GM19324 (cell line): ENCODE data around the gene FHIT.

Source experiments
- ATAC-seq: cut with Tn5 transposase; IDR thresholded peaks from one replicate; pipeline ENCODE4 v1.9.1; 2021; ENCODE audit warnings: mild to moderate bottlenecking, moderate library complexity; ENCODE audit not compliant: unreplicated experiment, low FRiP score

FHIT gene

DNA sequence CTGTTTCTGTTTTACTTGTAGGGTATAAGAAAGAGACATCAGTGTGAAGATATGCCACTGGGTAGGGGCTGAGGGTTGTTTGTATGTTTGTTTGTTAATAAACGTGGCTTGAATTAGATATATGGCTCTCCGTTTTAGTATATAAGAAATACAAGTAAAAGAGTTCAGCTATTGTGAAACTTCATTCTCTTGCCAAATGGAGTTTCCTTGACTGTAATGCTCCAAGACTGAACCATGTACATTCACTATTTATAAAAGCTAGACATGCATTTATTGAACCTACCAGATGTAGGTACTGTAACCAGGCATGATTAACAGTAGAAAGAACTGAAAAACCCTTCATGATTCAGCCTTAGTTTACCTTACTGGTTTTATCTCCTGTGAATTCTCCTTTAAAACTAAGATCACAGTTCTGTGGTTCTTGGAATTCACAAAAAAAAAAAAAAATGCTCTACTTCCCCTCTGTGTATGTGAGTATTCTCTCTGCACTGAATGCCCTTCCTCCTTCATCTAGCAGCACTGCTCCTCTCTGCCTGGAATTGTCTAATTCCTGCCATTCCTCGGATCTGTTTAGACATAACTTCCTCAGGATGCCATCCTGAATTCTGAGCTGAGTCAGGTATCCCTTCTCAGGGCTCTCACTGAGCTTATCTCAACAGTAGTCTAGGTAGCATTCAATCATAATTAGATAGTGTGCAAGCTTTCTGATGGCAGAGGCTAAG is 504.4 kb downstream of the FHIT start:
- ATAC-seq = no peak

DNA sequence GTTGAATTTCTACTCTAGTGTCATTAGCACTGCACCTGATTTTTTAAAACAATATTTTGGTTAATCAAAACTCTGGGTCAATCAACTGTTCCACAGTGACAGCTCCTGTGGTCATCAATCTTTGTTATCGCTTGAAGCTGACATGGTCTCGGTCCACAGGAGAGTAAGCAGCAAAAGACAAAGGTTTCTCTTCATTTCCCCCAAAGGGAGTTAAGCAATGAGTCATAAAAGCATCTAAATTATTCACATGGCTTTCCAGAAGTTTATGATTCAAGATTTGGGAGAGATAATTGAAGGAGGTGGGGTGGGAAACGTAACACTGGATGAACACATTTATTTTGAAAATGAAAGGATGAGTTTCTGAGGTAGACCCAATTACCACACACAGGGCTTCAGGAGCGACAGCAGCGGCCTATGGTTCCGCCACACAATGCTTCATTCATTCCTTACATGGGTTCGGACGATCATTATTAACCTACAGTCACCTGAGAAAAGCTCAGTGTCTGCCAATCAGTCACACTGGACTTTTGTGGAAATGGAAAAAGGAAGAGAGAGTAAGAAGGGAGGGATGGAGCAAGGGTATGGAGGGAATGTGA is 505.1 kb downstream of the FHIT start:
- no peak for ATAC-seq

DNA sequence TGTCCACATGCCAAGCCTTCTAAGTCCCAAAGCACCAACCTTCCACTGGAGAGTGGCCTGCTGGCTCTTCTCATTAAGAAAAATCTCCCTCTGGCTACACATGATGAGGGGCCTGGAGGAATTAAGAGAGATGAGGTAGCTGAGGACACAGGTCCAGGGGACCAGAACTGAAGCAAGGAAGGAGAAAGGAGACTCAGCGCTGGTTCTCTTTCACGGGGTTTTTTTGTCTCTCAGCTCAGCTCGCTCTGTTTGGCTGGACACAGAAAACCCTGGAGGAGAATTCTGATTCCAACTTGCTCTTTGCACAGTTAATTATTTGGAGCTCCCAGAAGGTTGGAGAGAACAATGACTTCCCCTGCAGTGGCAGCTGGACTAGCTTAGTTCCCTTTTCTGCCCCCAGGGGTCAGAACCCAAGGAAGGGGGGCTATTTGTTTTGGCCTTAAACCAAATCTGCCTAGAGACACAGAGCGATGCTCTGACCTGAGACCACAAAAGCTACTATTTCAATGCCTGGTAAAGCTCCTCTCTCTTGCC is 507.6 kb downstream of the FHIT start:
- no peak for ATAC-seq

DNA sequence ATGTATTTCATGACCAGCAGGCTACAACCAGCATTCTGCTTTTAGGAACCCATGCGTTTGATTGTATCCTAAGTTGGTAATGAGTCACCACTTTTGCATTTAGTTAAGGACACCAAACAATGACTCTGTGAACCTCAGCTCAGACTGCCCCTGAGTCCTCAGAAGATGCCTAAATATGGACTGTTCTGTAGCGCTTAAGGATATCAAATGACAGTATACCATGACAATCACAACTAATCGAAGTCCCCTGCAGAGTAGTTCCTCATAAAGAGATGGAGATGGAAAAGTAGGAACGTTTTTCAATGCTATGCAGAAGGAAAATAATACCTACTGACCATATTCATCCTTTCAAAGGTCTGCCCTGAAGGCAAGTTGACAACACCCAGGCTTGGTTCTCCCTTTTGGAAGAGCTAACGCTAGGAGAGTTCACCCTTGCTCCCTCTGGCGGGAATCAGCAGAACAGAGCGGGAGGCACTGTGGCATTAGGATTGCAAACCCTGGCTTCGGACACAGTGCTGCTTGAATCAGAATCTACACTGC is 508.6 kb downstream of the FHIT start:
- ATAC-seq = no peak

DNA sequence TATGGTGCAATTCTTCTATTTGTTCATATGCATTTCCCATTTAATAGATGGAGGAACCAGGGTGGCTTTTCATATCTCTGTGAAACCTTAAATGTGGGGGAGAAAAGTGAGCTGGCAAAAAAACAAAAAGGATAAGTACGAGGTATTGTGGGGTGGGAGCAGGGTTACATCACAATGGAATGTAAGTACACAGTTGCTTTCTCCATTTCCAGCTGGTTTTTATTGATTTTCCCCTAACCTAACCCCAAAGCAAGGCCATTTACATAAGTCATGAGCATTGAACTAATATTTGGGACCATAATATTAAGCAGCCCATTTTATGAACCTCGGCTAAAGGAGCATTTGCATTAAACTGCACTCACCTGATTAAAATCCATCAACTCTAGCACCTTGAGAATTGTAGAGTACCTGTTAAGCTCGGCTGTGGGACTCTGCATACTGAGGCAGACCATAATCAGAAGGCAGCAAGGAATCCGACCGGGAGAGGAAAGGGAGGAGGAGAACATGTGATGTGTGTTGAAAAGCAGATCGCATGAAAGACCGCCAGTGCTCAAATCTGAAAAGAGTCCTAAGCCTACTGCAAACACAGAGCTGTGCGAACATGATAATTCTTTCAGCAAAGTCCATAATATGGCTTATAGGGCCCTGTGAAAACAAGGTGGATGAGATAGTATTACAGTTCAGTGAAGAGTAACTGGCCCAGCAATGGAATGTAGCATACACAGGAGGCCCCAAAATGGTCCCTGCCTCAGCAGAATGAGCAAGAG is 513.4 kb downstream of the FHIT start:
- no peak for ATAC-seq

DNA sequence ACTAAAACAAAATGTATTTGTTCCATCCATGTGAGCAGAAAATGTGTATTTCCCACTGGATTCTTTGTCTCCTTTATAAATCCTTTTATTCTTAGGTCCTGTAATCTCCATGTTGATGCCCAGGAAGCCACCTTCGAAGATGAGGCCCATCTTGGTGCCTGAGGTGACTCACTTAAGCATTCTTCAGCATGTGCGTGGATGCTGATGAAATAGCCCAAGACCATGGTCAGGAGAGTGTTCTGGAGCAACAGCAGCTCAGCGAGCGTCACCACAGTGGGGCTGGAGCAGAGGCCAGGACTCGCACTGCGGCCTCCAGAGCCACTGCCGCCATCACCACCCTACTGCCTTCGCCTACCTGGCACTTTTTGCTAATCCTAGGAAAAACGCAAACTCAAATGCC is 520.9 kb downstream of the FHIT start:
- ATAC-seq = no peak

DNA sequence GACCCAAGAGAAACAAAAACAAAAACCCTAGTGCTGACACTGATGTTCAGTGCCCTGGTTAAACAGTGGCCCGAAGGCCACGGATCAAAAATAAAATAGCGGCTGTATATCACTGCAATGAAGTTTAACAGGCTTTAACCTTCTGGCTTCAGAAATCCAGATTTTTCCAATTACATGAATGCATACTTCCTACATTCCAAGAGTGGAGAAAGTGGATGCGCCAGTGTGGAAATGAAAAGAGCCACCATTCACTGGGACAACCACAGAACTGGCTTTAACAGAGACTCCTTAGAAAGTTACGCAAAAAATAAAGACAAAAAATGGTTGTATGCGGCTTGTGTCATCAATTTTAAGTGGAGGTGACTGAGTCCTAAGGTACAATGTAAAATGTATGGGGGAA is 522.2 kb downstream of the FHIT start:
- ATAC-seq = no peak

DNA sequence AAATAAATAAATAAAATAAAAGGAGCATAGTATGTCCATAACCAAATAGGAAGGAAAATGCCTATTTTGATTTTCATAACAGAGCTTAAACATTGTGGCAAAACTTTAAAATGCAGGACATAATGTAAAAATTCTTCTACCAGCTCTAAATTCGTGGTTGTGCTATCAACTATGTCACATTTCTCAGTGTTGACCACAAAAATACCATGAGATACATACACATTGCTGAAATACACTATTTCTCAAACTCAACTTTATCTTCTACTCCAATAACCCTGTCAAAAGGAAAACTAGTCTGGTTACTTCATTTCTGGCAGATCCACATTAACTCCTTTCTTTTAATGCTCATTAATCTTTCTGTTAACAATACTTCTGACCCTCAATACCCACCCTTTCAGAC is 523.2 kb downstream of the FHIT start:
- no peak for ATAC-seq

DNA sequence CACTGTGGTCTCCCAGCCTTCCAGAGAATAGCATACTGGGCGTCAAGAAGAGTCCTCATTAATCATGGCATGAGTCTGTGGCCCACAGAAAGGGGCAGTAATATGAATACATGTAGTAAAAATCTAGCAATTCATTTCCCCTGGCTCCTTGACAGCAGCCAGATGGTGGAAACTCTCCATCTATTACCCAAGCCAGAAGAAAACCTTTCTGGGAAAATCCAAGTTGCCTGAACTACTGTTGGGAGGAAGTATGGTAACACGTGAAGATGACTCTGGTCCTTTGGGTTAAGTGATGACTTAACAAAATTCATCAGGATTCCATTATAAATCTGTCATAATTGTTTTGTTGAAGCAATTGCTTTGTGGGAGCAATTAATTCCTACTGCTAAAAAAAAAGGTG is 530.5 kb downstream of the FHIT start:
- ATAC-seq = no peak

DNA sequence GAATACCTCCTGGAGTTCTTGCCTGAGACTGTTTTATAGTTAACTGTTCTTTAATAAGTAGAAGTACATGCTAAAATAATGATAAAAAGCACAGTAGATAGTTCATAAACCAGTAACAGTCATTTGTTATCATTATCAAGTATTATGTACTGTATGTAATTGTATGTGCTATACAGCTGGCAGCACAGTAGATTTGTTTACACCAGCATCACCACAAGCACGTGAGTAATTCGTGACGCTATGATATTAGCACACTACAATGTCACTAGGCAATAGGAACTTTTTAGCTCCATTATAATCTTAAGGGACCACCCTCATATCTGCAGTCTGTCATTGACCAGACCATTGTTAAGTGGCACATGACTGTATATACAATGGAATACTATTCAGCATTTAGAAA is 534.7 kb downstream of the FHIT start:
- ATAC-seq = no peak

DNA sequence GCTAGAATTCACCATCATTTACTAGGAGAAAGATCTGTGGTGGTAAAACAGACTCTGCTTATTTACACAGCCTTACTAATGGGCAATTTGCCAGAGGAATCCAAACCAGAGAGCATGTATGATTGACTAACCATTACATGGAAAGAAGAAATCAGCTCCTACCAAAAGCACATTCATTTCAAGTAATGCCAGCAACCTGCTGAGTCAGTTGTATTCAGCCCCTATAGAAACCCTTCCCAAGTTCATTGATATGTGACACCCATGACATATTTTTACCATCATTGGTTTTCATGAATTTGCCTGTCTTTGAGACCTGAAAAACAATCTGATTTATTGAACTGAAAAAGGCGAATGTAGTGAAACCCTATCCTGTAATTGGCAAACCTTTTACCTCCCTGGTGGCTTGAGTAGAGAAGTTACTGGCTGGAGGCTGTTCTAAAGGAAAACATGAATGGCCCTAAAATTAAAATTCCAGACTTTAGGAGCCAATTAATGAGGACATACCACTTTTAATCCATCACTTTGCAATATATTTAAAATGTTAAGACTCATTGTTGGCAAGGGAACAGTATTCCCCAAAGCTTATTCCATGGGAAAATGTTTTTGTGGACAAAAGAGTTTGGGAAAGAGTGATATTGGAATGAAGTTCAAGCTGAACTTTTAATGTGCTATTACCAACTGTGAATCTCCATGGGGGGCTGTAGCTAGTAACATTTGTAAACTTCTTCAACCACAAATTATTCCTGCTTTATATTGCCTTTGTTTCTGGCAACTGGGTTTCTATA is 542.9 kb downstream of the FHIT start:
- no peak for ATAC-seq

DNA sequence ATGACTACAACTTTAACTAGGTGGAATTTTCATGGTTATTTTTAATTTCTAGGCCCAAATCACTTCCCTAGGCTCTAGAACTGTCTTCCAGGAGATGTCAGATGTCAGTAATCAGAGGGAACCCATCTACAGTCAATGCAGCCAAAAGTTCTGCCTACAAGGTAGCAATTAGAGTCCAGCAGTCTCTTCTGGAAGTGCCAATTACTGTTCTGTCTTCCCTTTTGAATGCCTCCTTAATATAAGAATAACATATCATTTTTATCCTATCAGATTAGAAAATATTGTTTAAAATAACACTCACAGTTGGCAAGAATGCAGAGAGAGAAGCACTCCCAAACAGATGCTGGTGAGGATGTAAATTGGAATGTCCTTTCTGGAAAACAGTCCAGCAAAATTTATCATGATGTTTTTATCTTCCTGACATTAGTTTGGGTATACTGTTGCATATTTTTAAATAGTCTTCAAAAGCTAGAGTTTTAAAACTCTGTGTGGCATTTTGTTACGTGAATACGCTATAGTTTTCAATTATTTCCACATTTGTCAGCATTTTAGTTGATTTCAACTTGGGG is 543.7 kb downstream of the FHIT start:
- ATAC-seq = no peak

DNA sequence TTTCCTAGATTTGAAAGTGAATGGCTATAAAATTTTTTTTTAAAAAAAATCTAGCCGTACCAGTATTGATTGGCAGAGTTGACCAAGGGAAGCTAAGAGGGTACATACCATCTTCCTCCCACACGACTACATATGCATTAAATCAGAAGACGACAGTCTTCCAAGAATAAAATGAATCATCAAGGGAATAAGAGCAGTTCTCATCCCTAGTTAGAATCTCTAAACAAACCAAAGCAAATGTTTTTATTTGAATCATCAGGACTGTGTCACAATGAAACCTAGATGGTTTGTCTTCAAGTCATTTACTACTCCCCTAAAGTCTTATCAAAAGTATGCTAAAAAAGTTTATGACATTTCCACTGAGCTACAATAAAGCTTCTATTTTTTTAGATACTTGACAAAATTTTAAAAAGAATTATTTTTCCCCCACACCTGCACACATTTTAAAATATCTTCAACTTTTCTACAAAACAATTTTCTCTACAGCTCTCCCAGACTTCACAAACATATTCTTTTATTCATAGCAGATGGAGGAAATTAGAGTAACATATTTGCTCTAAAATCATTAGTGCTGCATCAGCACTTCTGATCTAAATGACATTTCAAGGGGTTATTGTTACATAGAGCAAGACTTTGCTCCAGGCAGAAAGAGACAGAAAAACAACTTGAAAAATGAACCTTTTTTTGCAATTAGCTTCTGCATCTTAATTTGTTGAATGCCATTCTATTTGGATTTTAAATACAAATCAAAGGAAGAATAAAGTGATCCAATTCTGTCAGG is 547.1 kb downstream of the FHIT start:
- ATAC-seq = no peak

DNA sequence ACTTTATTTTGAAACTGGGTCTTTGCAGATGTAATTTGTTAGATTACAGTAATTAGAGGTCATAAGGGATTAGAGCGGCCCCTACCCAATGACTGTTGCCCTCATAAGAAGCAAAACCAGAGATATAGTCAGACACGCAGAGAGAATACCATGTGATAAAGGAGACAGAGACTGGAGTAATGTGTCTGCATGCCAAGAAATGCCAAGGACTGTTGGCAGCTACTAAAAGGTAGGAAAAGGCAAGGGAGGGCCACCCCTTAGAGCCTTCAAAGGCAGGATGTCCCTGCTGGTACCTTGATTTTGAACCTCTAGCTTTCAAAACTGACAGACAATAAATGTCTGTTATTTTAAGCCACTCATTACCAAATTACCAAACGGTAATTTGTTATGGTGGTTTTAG is 548.2 kb downstream of the FHIT start:
- no peak for ATAC-seq

DNA sequence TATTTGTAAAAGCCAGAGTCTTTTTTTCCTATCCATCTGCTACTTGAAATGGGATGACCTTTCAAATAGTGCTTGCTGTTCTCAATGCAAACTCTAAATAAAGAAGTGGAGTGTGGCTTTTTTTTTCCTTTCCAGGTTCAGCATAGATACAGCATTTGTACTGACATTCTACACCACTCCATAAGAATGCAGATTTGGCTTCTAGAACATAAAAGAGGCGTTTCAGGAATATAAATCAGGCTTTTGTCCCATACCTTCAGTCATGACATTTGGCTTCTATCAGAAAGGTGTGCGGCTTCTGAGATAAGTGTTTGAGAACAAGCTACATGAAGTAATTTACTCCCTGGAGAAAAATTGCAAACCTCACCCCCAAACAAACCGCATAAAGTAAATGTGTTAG is 553.1 kb downstream of the FHIT start:
- ATAC-seq = no peak

DNA sequence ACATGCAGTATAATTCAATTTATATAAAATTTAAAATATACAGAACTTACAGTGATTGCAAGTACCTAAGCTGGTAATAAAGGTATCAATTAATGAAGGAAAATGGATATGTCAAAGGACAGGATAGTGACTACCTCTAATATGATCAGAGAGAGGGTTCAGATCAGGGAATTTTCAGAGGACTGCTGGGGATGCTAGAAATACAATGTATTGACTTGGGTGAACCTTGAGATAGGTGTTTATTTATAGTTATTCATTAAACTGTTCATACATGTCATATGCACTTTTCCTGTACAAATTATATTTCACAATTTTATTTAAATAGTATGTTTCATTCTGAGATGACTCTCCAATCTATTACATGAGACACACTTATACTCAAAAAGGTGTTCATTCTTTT is 554.1 kb downstream of the FHIT start:
- ATAC-seq = no peak

DNA sequence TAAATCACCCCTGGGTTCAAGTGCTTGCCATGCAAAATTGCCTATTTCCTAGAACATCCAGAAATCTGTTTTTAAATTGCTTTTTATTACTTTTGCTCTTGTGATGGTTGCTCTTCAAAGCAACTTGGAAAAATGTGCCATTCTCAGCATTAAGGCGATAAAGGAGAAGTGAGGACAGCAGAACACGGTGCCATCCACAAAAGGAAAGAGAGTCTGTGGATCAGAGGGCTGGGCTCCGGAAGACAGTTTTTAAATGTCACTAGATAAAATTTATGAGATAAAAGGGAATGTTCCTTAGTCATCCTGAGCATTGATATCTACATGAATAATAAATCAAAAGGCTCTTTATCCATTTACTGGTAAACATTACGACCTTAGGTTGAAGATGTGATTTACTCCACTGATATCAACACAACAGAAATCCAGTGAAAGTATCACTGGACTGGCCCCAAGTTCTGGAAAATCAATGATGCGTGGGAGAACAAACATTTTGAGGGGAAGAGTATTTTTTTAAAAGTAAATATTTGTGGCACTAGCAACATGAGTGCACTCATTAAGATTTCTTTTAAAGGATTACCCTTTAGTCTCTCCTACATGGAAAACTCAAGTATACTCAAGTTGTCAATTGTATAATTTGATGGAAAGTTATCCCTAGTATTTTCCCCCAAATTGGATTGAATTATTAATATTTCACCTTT is 554.7 kb downstream of the FHIT start:
- no peak for ATAC-seq

DNA sequence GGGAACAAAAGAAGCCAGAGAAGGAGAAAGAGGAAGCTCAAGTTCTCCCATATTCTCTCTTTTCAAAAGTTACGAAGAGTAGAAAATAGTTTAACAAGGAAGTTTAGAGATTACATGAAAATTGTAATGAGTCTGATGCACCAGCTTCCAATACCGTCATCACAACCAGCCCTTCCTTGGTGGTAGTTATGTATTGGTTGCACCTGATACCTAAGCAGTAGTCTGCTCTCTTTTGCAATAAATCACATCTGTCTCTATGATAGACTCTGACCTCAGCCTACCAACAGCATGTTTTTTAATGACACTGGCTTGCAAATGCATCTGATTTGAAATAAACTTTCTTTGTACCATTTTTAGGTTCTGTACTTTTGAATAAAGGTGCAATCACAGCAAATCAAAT is 575.8 kb downstream of the FHIT start:
- ATAC-seq = no peak

DNA sequence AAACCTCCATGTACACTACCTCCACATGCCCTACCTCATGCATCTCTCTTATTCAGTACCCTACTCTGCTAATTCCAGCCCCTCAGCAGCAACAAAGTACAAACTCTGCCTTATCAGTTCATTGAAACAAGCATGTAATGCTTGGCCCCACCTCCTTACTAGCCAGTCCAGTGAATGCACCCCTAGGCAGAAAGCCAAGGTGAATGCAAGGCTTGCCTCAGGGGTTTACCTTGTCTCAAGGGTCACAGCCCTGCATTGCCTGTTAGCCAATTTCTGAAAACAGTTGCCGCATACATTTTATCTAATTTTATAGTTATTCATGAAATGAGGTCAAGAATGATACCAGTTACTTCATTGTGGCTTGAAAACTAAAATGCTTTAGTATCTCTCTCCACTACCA is 576.4 kb downstream of the FHIT start:
- ATAC-seq = no peak
